Thymus (tissue), 11 donors: ENCODE data around the gene NATD1. TPM values are rescaled to one million over a fixed set of nuclear protein-coding genes. Genes with fewer than 3 reads are reported as not detected.
"Not testable (repeated sequence)": the region's sequence is repeated elsewhere in the genome, so short reads cannot be mapped to it uniquely, and the experiment has no call there.

Source experiments
- DNase-seq, 9 donors: peaks; one replicate each; pipeline ENCODE4 v3.0.0-alpha.2; 2013; ENCODE audit warnings: low spot score in 9 of 9, low read depth in 6 of 9, missing footprints in 1 of 9
- H3K27ac ChIP-seq, 2 donors: one replicate each; pipeline ENCODE4 v1.5.1; 2013; ENCODE audit warnings: control low read depth in 1 of 2, low read depth in 1 of 2, low read length in 1 of 2, mild to moderate bottlenecking in 1 of 2, moderate library complexity in 1 of 2
- H3K27me3 ChIP-seq, 2 donors: one replicate each; pipeline ENCODE4 v1.5.1; 2013; ENCODE audit warnings: low read length in 1 of 2; ENCODE audit not compliant: control insufficient read depth in 2 of 2, insufficient read depth in 1 of 2
- H3K36me3 ChIP-seq, 2 donors: one replicate each; pipeline ENCODE4 v1.5.1; 2013; ENCODE audit warnings: low read length in 1 of 2, mild to moderate bottlenecking in 1 of 2, moderate library complexity in 1 of 2; ENCODE audit not compliant: control insufficient read depth in 2 of 2, insufficient read depth in 2 of 2
- H3K4me1 ChIP-seq, 2 donors: one replicate each; pipeline ENCODE4 v1.5.1; 2013; ENCODE audit warnings: low read length in 2 of 2; ENCODE audit not compliant: control insufficient read depth in 2 of 2, insufficient read depth in 2 of 2
- H3K4me3 ChIP-seq, 2 donors: one replicate each; pipeline ENCODE4 v1.5.1; 2013; ENCODE audit warnings: low read length in 2 of 2, control low read depth in 1 of 2, mild to moderate bottlenecking in 1 of 2
- H3K9me3 ChIP-seq, 2 donors: one replicate each; pipeline ENCODE4 v1.5.1; 2013; ENCODE audit warnings: low read length in 1 of 2, mild to moderate bottlenecking in 1 of 2; ENCODE audit not compliant: control insufficient read depth in 2 of 2, insufficient read depth in 1 of 2
- WGBS: extraction: QIAGEN DNeasy Blood & Tissue Kit; methylation state at CpG from one replicate; pipeline ENCODE4 v1.1.7; 2013; 5-methylcytosine and 5-hydroxymethylcytosine counted together
- polyA plus RNA-seq: library from polyadenylated mRNA; stranded (reverse); fragments of 200-250 nt; gene quantifications from one replicate; pipeline ENCODE4 v1.2.3, GENCODE V29; 2013
- total RNA-seq: library from RNA; stranded (reverse); fragments of 120-200 nt; gene quantifications from one replicate; pipeline ENCODE4 v1.2.4, GENCODE V29; 2013
- donor health status: healthy.

The NATD1 gene
- total and polyA plus RNA-seq, 2 donors, result 2.7 to 4.8 TPM

DNA sequence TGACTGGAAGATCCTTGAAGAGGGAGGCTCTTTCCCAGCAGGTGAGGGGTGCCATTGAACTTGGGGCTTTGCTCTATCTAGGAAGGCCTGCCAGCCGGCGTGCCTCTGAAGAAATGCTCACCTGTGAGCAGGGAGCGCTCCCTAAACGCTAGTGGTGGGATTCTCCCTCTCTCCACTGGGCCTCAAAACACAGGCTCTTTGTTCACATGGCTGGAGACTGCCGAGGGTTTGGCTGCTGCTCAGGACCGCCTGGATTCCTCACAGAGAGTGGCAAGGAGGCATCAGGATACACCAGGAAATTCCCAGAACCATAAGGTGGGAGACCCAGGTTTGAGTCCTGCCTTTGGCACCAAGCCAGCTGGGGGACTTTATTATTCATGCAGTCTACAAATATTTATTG is 21.7 kb downstream of the NATD1 start:
- no peak for DNase-seq
- Histone ChIP-seq H3K4me1 (no peaks in the 10 kb centered on the region), H3K4me3 (no peak overlapping the region), H3K27ac (no peak overlapping the region), H3K36me3 (no peaks in the 10 kb centered on the region), H3K9me3 (peaks cover 0 to 2% of the 10 kb centered on the region in 2 donors), H3K27me3 (no peaks in the 10 kb centered on the region)
- 90% methylated on average over 6 of the region's 6 CpGs for WGBS

GRCh38 chr17:21228845-21229244 is 24.4 kb downstream of the NATD1 start:
- 90% methylated on average over 2 of the region's 2 CpGs for WGBS
- no peak overlapping the region for H3K4me3 ChIP-seq
- peaks cover 0 to 2% of the 10 kb centered on the region in 2 donors for H3K9me3 ChIP-seq
- no peak overlapping the region for H3K27ac ChIP-seq
- H3K4me1 ChIP-seq, result no peaks in the 10 kb centered on the region
- H3K27me3 ChIP-seq, result no peaks in the 10 kb centered on the region
- no peak for DNase-seq
- no peaks in the 10 kb centered on the region for H3K36me3 ChIP-seq

GRCh38 chr17:21228111-21228510 is 25.1 kb downstream of the NATD1 start:
- Histone ChIP-seq H3K9me3 (peaks cover 0 to 2% of the 10 kb centered on the region in 2 donors), H3K4me3 (no peak overlapping the region), H3K27ac (no peak overlapping the region), H3K36me3 (no peaks in the 10 kb centered on the region), H3K4me1 (no peaks in the 10 kb centered on the region), H3K27me3 (no peaks in the 10 kb centered on the region)
- 89% methylated on average over 4 of the region's 4 CpGs for WGBS
- no peak for DNase-seq

GRCh38 chr17:21227277-21227676 is 25.9 kb downstream of the NATD1 start:
- WGBS, result 96% methylated on average over 11 of the region's 11 CpGs
- H3K36me3 ChIP-seq, H3K27me3 ChIP-seq, DNase-seq, H3K9me3 ChIP-seq, H3K27ac ChIP-seq, H3K4me3 ChIP-seq, H3K4me1 ChIP-seq: not testable (repeated sequence)

- 98% methylated on average over 6 of the region's 6 CpGs for WGBS
These were observed 30.1 kb downstream of the NATD1 start for GRCh38 chr17:21223086-21223485.

DNA sequence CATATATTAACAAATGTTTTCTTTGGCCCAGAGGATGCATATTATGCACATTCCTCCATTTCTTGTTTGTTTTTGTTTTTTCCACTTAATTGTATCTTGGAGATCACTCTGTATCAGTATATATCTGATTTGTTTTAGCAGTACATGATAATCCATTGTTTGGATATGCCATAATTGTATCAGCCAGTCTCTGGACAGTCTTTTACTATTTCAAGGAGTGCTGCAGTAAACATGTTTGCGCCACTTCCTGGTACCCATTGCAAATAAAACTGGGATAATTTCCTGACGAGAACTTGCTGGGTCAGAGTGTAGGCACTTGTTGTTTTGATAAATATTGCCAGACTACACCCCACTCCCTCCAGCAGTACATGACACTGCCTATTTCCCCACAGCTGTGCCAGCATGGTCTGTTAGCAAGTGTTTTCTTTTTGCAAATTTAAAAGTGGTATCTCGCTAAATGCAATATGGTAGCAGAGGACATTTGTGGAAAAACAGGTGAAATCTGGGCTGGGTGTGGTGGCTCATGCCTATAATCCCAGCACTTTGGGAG is 34.3 kb downstream of the NATD1 start:
- DNase-seq, result no peak
- WGBS, result 98% methylated on average over 3 of the region's 3 CpGs
- Histone ChIP-seq H3K4me3 (no peak overlapping the region), H3K9me3 (peaks cover 0 to 11% of the 10 kb centered on the region in 2 donors), H3K27me3 (no peaks in the 10 kb centered on the region), H3K4me1 (peaks cover 3 to 12% of the 10 kb centered on the region in 2 donors), H3K36me3 (peaks cover 8 to 18% of the 10 kb centered on the region in 2 donors), H3K27ac (no peak overlapping the region)

More at GRCh38 chr17:21223086-21223485, 30.1 kb downstream of the NATD1 start:
- Histone ChIP-seq H3K4me3 (no peak overlapping the region), H3K9me3 (peaks cover 0 to 11% of the 10 kb centered on the region in 2 donors), H3K4me1 (no peaks in the 10 kb centered on the region), H3K27ac (no peak overlapping the region), H3K36me3 (peaks cover 8 to 11% of the 10 kb centered on the region in 2 donors), H3K27me3 (no peaks in the 10 kb centered on the region)
- DNase-seq, result no peak

DNA sequence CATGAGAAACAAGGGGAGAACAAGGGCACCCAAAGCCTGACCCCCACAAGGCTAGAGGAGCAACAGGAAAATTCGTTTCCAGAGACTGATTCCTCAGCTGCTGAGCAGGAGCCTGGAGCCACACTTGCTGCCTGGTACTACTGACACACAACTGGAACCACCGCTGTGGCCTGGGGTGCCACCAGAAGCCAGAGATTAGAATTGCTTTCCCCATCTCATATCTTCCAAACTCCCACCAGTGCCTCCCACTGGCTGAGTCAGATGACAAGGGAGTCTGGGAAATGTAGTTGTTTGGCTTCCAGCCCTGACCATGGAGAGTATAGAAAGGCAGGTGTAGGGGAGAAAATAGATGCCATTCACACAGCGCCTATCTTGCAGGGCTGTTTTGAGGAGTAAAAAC is 35.1 kb downstream of the NATD1 start:
- peaks cover 8 to 18% of the 10 kb centered on the region in 2 donors for H3K36me3 ChIP-seq
- H3K27me3 ChIP-seq, result no peaks in the 10 kb centered on the region
- H3K4me3 ChIP-seq, result no peak overlapping the region
- peaks cover 0 to 11% of the 10 kb centered on the region in 2 donors for H3K9me3 ChIP-seq
- no peak for DNase-seq
- peaks cover 5 to 13% of the 10 kb centered on the region in 2 donors for H3K4me1 ChIP-seq
- H3K27ac ChIP-seq, result no peak overlapping the region
- 96% methylated on average over 3 of the region's 3 CpGs for WGBS

DNA sequence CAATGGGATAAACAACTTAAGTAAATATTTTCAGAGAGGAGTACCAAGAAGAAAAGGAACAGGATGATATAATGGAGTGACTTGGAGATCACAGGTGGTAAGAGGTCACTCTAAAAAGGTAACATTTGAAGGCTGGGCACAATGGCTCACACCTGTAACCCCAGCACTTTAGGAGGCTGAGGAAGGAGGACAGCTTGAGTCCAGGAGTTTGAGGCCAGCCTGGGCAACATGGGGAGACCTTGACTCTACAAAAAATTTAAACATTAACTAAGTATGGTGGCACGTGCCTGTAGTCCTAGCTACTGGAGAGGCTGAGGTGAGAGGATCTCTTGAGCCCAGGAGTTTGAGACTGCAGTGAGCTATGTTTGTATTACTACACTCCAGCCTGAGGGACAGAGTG is 35.9 kb downstream of the NATD1 start:
- H3K27ac ChIP-seq, result no peak overlapping the region
- H3K4me3 ChIP-seq, result no peak overlapping the region
- no peak for DNase-seq
- peaks cover 12 to 20% of the 10 kb centered on the region in 2 donors for H3K4me1 ChIP-seq
- H3K9me3 ChIP-seq, result peaks cover 0 to 7% of the 10 kb centered on the region in 2 donors
- 98% methylated on average over 1 of the region's 1 CpG for WGBS
- peaks cover under 1 to 16% of the 10 kb centered on the region in 2 donors for H3K36me3 ChIP-seq
- no peaks in the 10 kb centered on the region for H3K27me3 ChIP-seq

- no peaks in the 10 kb centered on the region for H3K27me3 ChIP-seq
- H3K27ac ChIP-seq, result no peak overlapping the region
- H3K36me3 ChIP-seq, result peaks cover 6 to 12% of the 10 kb centered on the region in 2 donors
- no peak overlapping the region for H3K4me3 ChIP-seq
- 97% methylated on average over 6 of the region's 6 CpGs for WGBS
- peaks cover 22 to 33% of the 10 kb centered on the region in 2 donors for H3K4me1 ChIP-seq
- no peaks in the 10 kb centered on the region for H3K9me3 ChIP-seq
- no peak for DNase-seq
These were observed 37.3 kb downstream of the NATD1 start for GRCh38 chr17:21215935-21216334.
